CD14-positive monocyte (primary cell): ENCODE measurements around the gene COMP. TPM values are rescaled to one million over a fixed set of nuclear protein-coding genes. Genes with fewer than 3 reads are reported as not detected.
A peak's percentile ranks its signal among the peaks of the same experiment; 100 is the strongest.

Experiments
- DNase-seq, 3 donors: peaks; one replicate each; pipeline ENCODE4 v3.0.0-alpha.2; 2011 to 2022
- H2AFZ ChIP-seq: 2 replicates; pipeline ENCODE4 v1.6.0; 2012; ENCODE audit warnings: mild to moderate bottlenecking, low read depth, low read length, inconsistent platforms; ENCODE audit not compliant: insufficient read depth, poor library complexity, severe bottlenecking
- H3K27ac ChIP-seq, 2 donors: 1 replicate in 1 of 2; 2 replicates in 1 of 2; pipeline ENCODE4 v1.5.1; 2012 to 2013; ENCODE audit warnings: low read length in 2 of 2, control low read depth in 1 of 2, inconsistent platforms in 1 of 2, low read depth in 1 of 2, mild to moderate bottlenecking in 1 of 2
- H3K27me3 ChIP-seq, 2 donors: one replicate each; pipeline versions ENCODE4 v1.6.0 to v1.6.1; 2011 to 2013; ENCODE audit warnings: low read length in 2 of 2; ENCODE audit not compliant: control insufficient read depth in 2 of 2, insufficient read depth in 2 of 2
- H3K36me3 ChIP-seq, 2 donors: replicated peaks in 1 of 2; 1 replicate in 1 of 2; 2 replicates in 1 of 2; pipeline versions ENCODE4 v1.5.1 to v1.6.1; 2012 to 2013; ENCODE audit warnings: low read length in 2 of 2, control low read depth in 1 of 2, inconsistent platforms in 1 of 2, mild to moderate bottlenecking in 1 of 2; ENCODE audit not compliant: insufficient read depth in 2 of 2, control insufficient read depth in 1 of 2
- H3K4me1 ChIP-seq, 2 donors: 1 replicate in 1 of 2; 2 replicates in 1 of 2; pipeline versions ENCODE4 v1.5.1 to v1.6.1; 2012 to 2013; ENCODE audit warnings: low read length in 2 of 2, control low read depth in 1 of 2, inconsistent platforms in 1 of 2, mild to moderate bottlenecking in 1 of 2, moderate library complexity in 1 of 2; ENCODE audit not compliant: insufficient read depth in 2 of 2, control insufficient read depth in 1 of 2
- H3K4me2 ChIP-seq: replicated peaks from 2 replicates; pipeline ENCODE3; 2012; ENCODE audit warnings: low read length, moderate library complexity, mild to moderate bottlenecking; ENCODE audit not compliant: poor library complexity, severe bottlenecking; ENCODE audit errors: extremely low read depth
- H3K4me3 ChIP-seq, 3 experiments: fragments of 200-600 bp in 1 of 3; sonication (generic) in 1 of 3; replicated peaks in 1 of 3; 1 replicate in 2 of 3; 2 replicates in 1 of 3; pipeline ENCODE4 v1.5.1; 2011 to 2013; ENCODE audit warnings: low read length in 3 of 3, mild to moderate bottlenecking in 3 of 3, control low read depth in 2 of 3, low read depth in 2 of 3, inconsistent platforms in 1 of 3, moderate library complexity in 1 of 3
- H3K79me2 ChIP-seq: 2 replicates; pipeline ENCODE4 v1.6.0; 2012; ENCODE audit warnings: mild to moderate bottlenecking, control low read depth, inconsistent platforms, low read length, moderate library complexity; ENCODE audit not compliant: insufficient read depth
- H3K9ac ChIP-seq: 2 replicates; pipeline ENCODE4 v1.6.0; 2017; ENCODE audit warnings: low read length, mild to moderate bottlenecking; ENCODE audit not compliant: insufficient read depth, poor library complexity, severe bottlenecking
- H3K9me3 ChIP-seq, 2 donors: replicated peaks in 1 of 2; 1 replicate in 1 of 2; 2 replicates in 1 of 2; pipeline versions ENCODE4 v1.5.1 to v1.6.1; 2012 to 2013; ENCODE audit warnings: low read length in 2 of 2, control low read depth in 1 of 2; ENCODE audit not compliant: control insufficient read depth in 1 of 2, insufficient read depth in 1 of 2
- H4K20me1 ChIP-seq: 2 replicates; pipeline ENCODE4 v1.6.0; 2012; ENCODE audit warnings: mild to moderate bottlenecking, low read length, control low read depth, moderate library complexity; ENCODE audit not compliant: insufficient read depth
- H3K27ac Mint-ChIP-seq, 7 donors: one replicate each; pipeline ENCODE4 v1.8.0; 2020; ENCODE audit warnings: mild to moderate bottlenecking in 7 of 7, mixed read lengths in 7 of 7, moderate library complexity in 6 of 7, inconsistent platforms in 2 of 7
- H3K27me3 Mint-ChIP-seq, 3 donors: one replicate each; pipeline ENCODE4 v1.8.0; 2021 to 2022; ENCODE audit warnings: low read depth in 3 of 3, mild to moderate bottlenecking in 3 of 3, mixed read lengths in 3 of 3, moderate library complexity in 3 of 3, inconsistent platforms in 1 of 3
- H3K36me3 Mint-ChIP-seq, 2 donors: one replicate each; pipeline ENCODE4 v1.8.0; 2020; ENCODE audit warnings: mixed read lengths in 2 of 2, inconsistent platforms in 1 of 2, mild to moderate bottlenecking in 1 of 2
- H3K4me1 Mint-ChIP-seq: one replicate; pipeline ENCODE4 v1.8.0; 2020; ENCODE audit warnings: mild to moderate bottlenecking, mixed read lengths
- H3K4me3 Mint-ChIP-seq, 2 donors: one replicate each; pipeline ENCODE4 v1.8.0; 2020; ENCODE audit warnings: mild to moderate bottlenecking in 2 of 2, mixed read lengths in 2 of 2, moderate library complexity in 1 of 2
- H3K9me3 Mint-ChIP-seq, 7 donors: one replicate each; pipeline ENCODE4 v1.8.0; 2020 to 2022; ENCODE audit warnings: mixed read lengths in 7 of 7, mild to moderate bottlenecking in 6 of 7, moderate library complexity in 6 of 7, inconsistent platforms in 2 of 7
- WGBS: methylation state at CpG from one replicate; pipeline ENCODE4 v1.1.5; 2013; ENCODE audit warnings: missing lambda C conversion rate; ENCODE audit not compliant: insufficient coverage; 5-methylcytosine and 5-hydroxymethylcytosine counted together
- intact Hi-C, 2 donors: fragments of 100-400 bp; cut with micrococcal nuclease; formaldehyde crosslinking; loops; one replicate each; pipeline versions ENCODE4 v1.15.0 to v1.15.1; 2023
- polyA plus RNA-seq, 3 donors: library from polyadenylated mRNA; depleted of rRNA in 1 of 3; unstranded in 2 of 3; stranded (reverse) in 1 of 3; fragments of 300-500 nt in 2 of 3; fragments of >200 nt in 1 of 3; fragmentation: Illumina TruSeq in 2 of 3; gene quantifications; 1 replicate in 2 of 3; 2 replicates in 1 of 3; pipeline ENCODE4 v1.2.3, GENCODE V29; 2012 to 2021
- TF ChIP-seq, protein P1 (sequence below): fragments of 200-600 bp; IDR thresholded peaks from one replicate; pipeline ENCODE4 v1.8.0; 2022; ENCODE audit warnings: antibody characterized with exemption, mild to moderate bottlenecking

COMP gene
- polyA plus RNA-seq, 3 donors, result not detected

DNA sequence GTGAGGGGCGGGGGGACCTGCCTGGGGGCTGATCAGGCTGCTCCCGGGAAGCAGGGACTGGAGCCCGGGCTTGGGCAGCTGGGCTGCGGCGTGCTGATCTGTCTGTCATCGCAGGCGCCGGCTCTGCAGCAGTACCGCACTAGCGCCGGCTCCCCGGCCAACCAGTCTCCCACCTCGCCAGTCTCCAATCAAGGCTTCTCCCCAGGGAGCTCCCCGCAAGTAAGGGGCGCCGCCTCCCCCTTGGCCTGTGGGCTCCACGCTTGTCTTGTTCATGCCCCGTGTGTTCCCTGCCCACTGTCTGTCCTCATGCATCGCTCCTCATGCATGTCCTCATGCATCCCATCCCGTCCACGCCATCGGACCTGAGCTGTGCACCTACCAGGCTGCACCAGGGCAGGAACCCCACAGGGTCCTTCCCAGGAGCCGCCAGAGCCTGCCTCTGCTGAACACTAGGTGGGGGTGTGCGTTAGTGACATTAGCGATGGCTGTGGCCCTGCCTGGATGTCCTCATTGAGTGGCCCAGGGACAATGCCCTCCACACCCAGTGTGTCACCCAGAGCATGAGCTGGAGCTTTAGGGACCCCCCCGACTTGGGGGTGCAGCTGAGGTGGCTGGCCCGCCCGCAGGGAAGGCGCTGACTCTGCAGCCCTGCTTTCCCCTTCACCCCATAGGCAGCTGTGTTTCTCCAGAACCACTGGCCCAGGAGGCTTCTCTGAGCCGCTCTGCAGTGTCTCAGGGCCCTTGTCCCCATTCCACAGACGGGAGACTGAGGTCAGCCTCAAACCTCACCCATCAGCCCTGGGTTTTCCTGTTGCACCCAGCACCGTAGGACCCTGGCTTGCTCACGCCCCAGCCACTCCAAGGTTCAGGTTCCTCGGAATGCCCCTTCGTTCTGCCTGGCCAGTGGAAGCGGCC is 19.5 kb downstream of the COMP start:
- WGBS, result 97% methylated on average over 35 of the region's 36 CpGs

DNA sequence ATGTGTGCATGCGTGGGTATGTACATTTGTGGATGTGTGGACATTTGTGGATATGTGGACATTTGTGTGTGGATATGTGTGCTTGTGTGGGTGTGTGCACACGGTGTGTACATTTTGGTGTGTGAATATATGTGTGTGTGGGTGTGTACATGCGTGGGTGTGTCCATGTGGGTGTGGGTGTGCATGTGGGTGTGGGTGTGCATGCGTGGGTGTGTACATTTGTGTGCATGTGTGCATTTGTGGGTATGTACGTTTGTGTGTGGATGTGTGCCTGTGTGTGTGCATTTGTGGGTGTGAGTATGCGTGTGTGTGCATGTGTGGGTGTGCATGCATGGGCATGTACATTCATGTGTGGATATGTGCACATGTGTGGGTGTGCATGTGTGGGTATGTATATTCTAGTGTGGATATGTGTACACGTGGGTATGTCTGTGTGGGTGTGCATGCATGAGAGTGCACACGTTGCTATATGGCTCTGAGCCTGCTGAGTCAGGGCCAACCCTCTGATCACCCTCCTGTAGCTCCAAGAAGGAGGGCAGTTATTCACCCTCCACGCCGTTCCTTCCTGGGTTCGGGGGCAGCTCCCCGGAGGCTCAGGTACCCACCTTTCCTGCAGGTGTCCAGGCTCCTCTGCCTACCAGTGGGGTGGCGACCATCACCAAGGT is 20.3 kb downstream of the COMP start:
- no peak for DNase-seq
- Histone ChIP-seq H4K20me1 (no peaks in the 10 kb centered on the region), H3K4me1 (no peaks in the 10 kb centered on the region), H3K79me2 (no peaks in the 10 kb centered on the region), H3K36me3 (peaks cover 8 to 9% of the 10 kb centered on the region in 2 donors), H3K9ac (no peak overlapping the region), H3K4me2 (no peak overlapping the region), H3K4me3 (no peak overlapping the region), H3K9me3 (no peaks in the 10 kb centered on the region), H3K27me3 (no peaks in the 10 kb centered on the region), H2AFZ (no peak overlapping the region), H3K27ac (no peak overlapping the region)
- Mint-ChIP-seq H3K27ac (peak overlapping the region in 1 of 7 donors; percentile 4), H3K27me3 (peaks cover 0 to 2% (median 0%) of the 10 kb centered on the region in 3 donors), H3K4me1 (no peaks in the 10 kb centered on the region), H3K36me3 (peaks cover 8 to 11% of the 10 kb centered on the region in 2 donors), H3K9me3 (no peaks in the 10 kb centered on the region), H3K4me3 (no peak overlapping the region)
- intact Hi-C loops, result no loop called here
- TF ChIP-seq, protein P1, sequence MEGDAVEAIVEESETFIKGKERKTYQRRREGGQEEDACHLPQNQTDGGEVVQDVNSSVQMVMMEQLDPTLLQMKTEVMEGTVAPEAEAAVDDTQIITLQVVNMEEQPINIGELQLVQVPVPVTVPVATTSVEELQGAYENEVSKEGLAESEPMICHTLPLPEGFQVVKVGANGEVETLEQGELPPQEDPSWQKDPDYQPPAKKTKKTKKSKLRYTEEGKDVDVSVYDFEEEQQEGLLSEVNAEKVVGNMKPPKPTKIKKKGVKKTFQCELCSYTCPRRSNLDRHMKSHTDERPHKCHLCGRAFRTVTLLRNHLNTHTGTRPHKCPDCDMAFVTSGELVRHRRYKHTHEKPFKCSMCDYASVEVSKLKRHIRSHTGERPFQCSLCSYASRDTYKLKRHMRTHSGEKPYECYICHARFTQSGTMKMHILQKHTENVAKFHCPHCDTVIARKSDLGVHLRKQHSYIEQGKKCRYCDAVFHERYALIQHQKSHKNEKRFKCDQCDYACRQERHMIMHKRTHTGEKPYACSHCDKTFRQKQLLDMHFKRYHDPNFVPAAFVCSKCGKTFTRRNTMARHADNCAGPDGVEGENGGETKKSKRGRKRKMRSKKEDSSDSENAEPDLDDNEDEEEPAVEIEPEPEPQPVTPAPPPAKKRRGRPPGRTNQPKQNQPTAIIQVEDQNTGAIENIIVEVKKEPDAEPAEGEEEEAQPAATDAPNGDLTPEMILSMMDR, result no peak
- WGBS, result 87% methylated on average over 13 of the region's 13 CpGs

More for the DNA sequence above, 19.5 kb downstream of the COMP start:
- H3K27ac Mint-ChIP-seq, result no peak overlapping the region
- DNase-seq, result no peak
- Histone ChIP-seq H3K4me3 (no peak overlapping the region), H4K20me1 (peaks cover 5% of the 10 kb centered on the region), H3K4me1 (no peaks in the 10 kb centered on the region), H2AFZ (no peak overlapping the region), H3K27ac (no peak overlapping the region), H3K36me3 (peaks cover 8 to 9% of the 10 kb centered on the region in 2 donors), H3K9me3 (no peaks in the 10 kb centered on the region), H3K79me2 (no peaks in the 10 kb centered on the region), H3K4me2 (no peak overlapping the region), H3K27me3 (no peaks in the 10 kb centered on the region), H3K9ac (no peak overlapping the region)
- peaks cover 8 to 14% of the 10 kb centered on the region in 2 donors for H3K36me3 Mint-ChIP-seq
- peaks cover 0 to 5% (median 2%) of the 10 kb centered on the region in 3 donors for H3K27me3 Mint-ChIP-seq
- intact Hi-C loops, result no loop called here
- no peaks in the 10 kb centered on the region for H3K9me3 Mint-ChIP-seq
- no peaks in the 10 kb centered on the region for H3K4me1 Mint-ChIP-seq
- TF ChIP-seq, protein P1, result no peak
- H3K4me3 Mint-ChIP-seq, result no peak overlapping the region
